Transverse colon (tissue), 4 donors: ENCODE data around the gene ALPK1. TPM values are rescaled to one million over a fixed set of nuclear protein-coding genes. Genes with fewer than 3 reads are reported as not detected.

Experiments used
- DNase-seq: peaks from one replicate; pipeline ENCODE4 v3.0.0-alpha.2; 2019
- H3K27ac ChIP-seq, 4 donors: fragments of 200-600 bp; sonication (generic); 2 replicates each; pipeline ENCODE4 v1.5.1; 2016 to 2018; ENCODE audit warnings: inconsistent platforms in 4 of 4
- H3K27me3 ChIP-seq: fragments of 200-600 bp; sonication (generic); 2 replicates; pipeline ENCODE4 v1.5.1; 2017; ENCODE audit warnings: inconsistent platforms
- H3K36me3 ChIP-seq, 4 donors: fragments of 200-600 bp; sonication (generic); 2 replicates each; pipeline ENCODE4 v1.5.1; 2017 to 2019; ENCODE audit warnings: inconsistent platforms in 4 of 4
- H3K4me1 ChIP-seq, 4 donors: fragments of 200-600 bp; sonication (generic); 2 replicates each; pipeline ENCODE4 v1.5.1; 2017 to 2020; ENCODE audit warnings: inconsistent platforms in 4 of 4
- H3K4me3 ChIP-seq, 4 donors: fragments of 200-600 bp; sonication (generic); 1 replicate in 1 of 4; 2 replicates in 3 of 4; pipeline versions ENCODE4 v1.5.1 to v1.6.1; 2017 to 2019; ENCODE audit warnings: inconsistent platforms in 4 of 4
- H3K9me3 ChIP-seq, 2 donors: fragments of 200-600 bp; sonication (generic); 2 replicates each; pipeline ENCODE4 v1.5.1; 2017 to 2019; ENCODE audit warnings: inconsistent platforms in 2 of 2
- EP300 ChIP-seq: sonication (generic); formaldehyde crosslinking; IDR thresholded peaks from one replicate; pipeline ENCODE4 v1.6.1; 2017; ENCODE audit warnings: antibody characterized with exemption, low read depth
- POLR2A ChIP-seq: fragments of 450-650 bp; IDR thresholded peaks from one replicate; pipeline ENCODE4 v1.6.1; 2016; ENCODE audit warnings: antibody characterized with exemption, mild to moderate bottlenecking, moderate library complexity
- POLR2AphosphoS5 ChIP-seq, 3 donors: sonication (generic); formaldehyde crosslinking; IDR thresholded peaks; one replicate each; pipeline ENCODE4 v1.6.1; 2016; ENCODE audit warnings: antibody characterized with exemption in 3 of 3
- WGBS, 2 donors: methylation state at CpG; one replicate each; pipeline ENCODE4 v1.1.5; 2018; ENCODE audit warnings: low coverage in 1 of 2; 5-methylcytosine and 5-hydroxymethylcytosine counted together
- in situ Hi-C, 4 donors: fragments of 200-750 bp; cut with MboI; loops; one replicate each; pipeline versions ENCODE4 v1.15.0 to v1.15.1; 2017; ENCODE audit warnings: low sequenced_read_pairs in 3 of 4, low pct_ligation_motif_present in 1 of 4, low pct_unique_long_range_greater_than_20kb in 1 of 4
- intact Hi-C: fragments of 100-400 bp; cut with DNase I; formaldehyde crosslinking; loops from one replicate; pipeline ENCODE4 v1.15.1; 2023; ENCODE audit warnings: low total_unique reads
- total RNA-seq, 4 donors: library from RNA; depleted of rRNA; stranded (reverse); fragments of >200 nt; gene quantifications; one replicate each; pipeline ENCODE4 v1.1.0, GENCODE V29; 2016
- TF ChIP-seq, protein P1 (sequence below), 5 experiments: fragments of 200-600 bp in 3 of 5; fragments of 450-650 bp in 2 of 5; sonication (generic) in 3 of 5; IDR thresholded peaks; 1 replicate in 2 of 5; 2 replicates in 3 of 5; pipeline ENCODE4 v1.5.1; 2016 to 2017; ENCODE audit warnings: antibody characterized with exemption in 5 of 5, inconsistent platforms in 3 of 5, mild to moderate bottlenecking in 2 of 5, moderate library complexity in 1 of 5

The ALPK1 gene
- total RNA-seq, 4 donors from 2014 or later, result 15.5 to 45.1 (median 27.4) TPM

DNA sequence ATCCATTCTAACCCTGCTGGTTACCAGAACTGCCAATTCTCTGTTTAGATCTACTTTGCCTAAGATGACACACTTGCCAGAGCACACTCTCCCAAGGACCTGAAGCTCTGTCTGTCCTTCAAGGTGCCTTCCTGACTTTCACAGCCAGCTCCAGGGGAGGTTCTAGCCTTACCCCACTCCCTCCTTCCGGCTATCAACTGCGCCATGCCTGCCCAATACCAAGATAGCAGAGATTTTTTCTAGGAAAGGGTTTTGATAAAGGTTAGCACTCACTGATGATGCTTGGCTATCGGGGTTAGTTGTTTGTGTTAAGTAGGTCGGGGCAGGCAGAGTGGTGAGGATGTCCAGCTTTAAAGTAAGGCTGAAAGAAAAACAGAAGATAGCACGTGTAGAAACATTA lies 14.3 kb downstream of the ALPK1 start:
- no peaks in the 10 kb centered on the region for H3K27me3 ChIP-seq
- no peak for DNase-seq
- H3K9me3 ChIP-seq, result no peaks in the 10 kb centered on the region
- WGBS, 2 donors, result 83 to 86% methylated on average over 2 to 5 of the region's 5 CpGs
- H3K27ac ChIP-seq, result no peak overlapping the region
- H3K4me3 ChIP-seq, result no peak overlapping the region
- TF ChIP-seq EP300 (no peak), POLR2AphosphoS5 (IDR thresholded peaks at IDR 0.05) (no peak), POLR2A (no peak)
- TF ChIP-seq, protein P1, sequence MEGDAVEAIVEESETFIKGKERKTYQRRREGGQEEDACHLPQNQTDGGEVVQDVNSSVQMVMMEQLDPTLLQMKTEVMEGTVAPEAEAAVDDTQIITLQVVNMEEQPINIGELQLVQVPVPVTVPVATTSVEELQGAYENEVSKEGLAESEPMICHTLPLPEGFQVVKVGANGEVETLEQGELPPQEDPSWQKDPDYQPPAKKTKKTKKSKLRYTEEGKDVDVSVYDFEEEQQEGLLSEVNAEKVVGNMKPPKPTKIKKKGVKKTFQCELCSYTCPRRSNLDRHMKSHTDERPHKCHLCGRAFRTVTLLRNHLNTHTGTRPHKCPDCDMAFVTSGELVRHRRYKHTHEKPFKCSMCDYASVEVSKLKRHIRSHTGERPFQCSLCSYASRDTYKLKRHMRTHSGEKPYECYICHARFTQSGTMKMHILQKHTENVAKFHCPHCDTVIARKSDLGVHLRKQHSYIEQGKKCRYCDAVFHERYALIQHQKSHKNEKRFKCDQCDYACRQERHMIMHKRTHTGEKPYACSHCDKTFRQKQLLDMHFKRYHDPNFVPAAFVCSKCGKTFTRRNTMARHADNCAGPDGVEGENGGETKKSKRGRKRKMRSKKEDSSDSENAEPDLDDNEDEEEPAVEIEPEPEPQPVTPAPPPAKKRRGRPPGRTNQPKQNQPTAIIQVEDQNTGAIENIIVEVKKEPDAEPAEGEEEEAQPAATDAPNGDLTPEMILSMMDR (IDR thresholded peaks at IDR 0.05), result no peak
- no peaks in the 10 kb centered on the region for H3K4me1 ChIP-seq
- in situ Hi-C loops (no loop called here), intact Hi-C loops (no loop called here)
- H3K36me3 ChIP-seq, result no peaks in the 10 kb centered on the region

DNA sequence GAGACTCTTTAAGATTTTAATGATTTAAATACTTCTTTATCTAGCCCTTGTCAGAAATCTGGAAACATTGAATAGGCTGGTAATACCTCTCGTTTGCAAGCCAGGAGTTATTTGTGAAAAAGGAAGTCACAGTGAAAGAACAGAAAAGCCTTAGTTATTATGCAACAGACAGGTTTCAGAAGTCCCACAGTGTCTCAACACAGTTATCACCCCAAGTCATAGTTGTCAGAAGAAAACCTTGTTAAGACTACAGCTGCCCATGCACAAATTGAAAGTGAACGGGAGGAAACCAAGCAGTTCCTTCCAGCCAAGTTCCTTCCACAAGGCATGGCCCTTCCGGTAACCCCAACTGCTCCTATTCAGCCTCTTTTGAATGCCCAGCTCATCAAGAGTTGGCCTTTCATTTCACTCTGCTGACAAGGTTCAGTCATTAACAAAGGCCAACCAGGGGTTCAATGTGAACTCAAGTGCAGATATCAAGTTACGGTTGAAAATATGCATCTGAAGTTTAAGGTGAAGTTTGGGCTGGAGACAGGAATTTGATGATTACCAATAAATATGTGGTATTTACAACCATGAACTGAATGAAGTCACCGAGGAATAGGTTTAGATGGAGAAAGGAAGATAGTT lies 15.6 kb downstream of the ALPK1 start:
- no peak overlapping the region for H3K4me3 ChIP-seq
- WGBS, 2 donors, result 72 to 76% methylated on average over 3 to 5 of the region's 5 CpGs
- H3K36me3 ChIP-seq, result peaks cover 0 to 5% (median 0%) of the 10 kb centered on the region in 4 donors
- no peaks in the 10 kb centered on the region for H3K27me3 ChIP-seq
- H3K4me1 ChIP-seq, result no peaks in the 10 kb centered on the region
- DNase-seq, result no peak
- intact Hi-C loops (no loop called here), in situ Hi-C loops (no loop called here)
- H3K9me3 ChIP-seq, result no peaks in the 10 kb centered on the region
- TF ChIP-seq POLR2AphosphoS5 (IDR thresholded peaks at IDR 0.05) (no peak), POLR2A (no peak), EP300 (no peak)
- TF ChIP-seq, protein P1 (IDR thresholded peaks at IDR 0.05), result no peak
- peak overlapping the region in 2 of 4 donors; percentile 9 to 58 for H3K27ac ChIP-seq

DNA sequence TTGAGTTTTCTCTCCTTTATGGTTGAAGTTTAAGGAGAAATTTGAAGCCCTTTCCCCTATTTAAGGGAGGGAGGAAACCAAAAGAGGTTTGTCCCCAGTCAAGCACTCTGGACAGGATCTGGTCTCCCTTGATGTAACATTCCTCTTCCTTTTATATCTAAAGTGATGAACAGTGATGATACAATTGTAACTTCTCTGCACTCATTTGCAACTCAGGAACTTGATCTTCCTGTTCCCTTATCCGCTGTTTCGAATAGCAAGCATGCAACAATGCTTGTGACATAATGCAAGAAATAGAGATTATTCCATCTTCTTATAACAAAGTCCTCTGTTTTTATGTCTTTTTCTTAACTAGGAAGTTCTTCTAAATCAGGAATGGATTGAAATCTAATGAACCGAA lies 18.3 kb downstream of the ALPK1 start:
- Histone ChIP-seq H3K27me3 (no peaks in the 10 kb centered on the region), H3K4me1 (no peaks in the 10 kb centered on the region), H3K36me3 (peaks cover 0 to 5% (median 0%) of the 10 kb centered on the region in 4 donors), H3K27ac (no peak overlapping the region), H3K9me3 (no peaks in the 10 kb centered on the region), H3K4me3 (no peak overlapping the region)
- intact Hi-C loops (no loop called here), in situ Hi-C loops (no loop called here)
- TF ChIP-seq POLR2AphosphoS5 (IDR thresholded peaks at IDR 0.05) (no peak), POLR2A (no peak), EP300 (no peak)
- TF ChIP-seq, protein P1 (IDR thresholded peaks at IDR 0.05), result no peak
- DNase-seq, result no peak
- WGBS, 2 donors, result 79 to 82% methylated on average over 3 of the region's 3 CpGs

DNA sequence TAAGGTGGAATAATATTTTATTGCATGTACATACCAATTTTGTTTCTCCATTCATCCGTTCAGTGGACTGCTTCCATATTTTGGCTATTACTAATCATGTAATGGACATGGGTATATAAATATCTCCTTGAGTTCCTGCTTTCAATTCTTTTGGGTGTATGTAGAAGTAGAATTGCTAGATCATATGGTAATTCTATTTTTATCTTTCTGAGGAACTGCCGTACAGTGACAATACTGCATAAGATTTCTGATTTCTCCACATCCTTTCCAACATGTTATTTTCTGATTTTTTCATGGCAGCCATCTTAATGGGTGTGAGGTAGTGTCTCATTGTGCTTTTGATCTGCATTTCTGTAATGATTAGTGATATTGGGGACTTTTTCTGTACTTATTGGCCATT lies 19.2 kb downstream of the ALPK1 start:
- Histone ChIP-seq H3K4me1 (no peaks in the 10 kb centered on the region), H3K9me3 (no peaks in the 10 kb centered on the region), H3K27ac (no peak overlapping the region), H3K4me3 (no peak overlapping the region), H3K27me3 (no peaks in the 10 kb centered on the region), H3K36me3 (peaks cover 0 to 5% (median 0%) of the 10 kb centered on the region in 4 donors)
- in situ Hi-C loops (no loop called here), intact Hi-C loops (no loop called here)
- WGBS, 2 donors, result 82 to 93% methylated on average over 1 to 2 of the region's 2 CpGs
- no peak for DNase-seq
- no peak for TF ChIP-seq EP300
- TF ChIP-seq POLR2A, result no peak
- TF ChIP-seq, protein P1 (IDR thresholded peaks at IDR 0.05), result no peak
